ENCODE data around the gene IGF2R.

DNA sequence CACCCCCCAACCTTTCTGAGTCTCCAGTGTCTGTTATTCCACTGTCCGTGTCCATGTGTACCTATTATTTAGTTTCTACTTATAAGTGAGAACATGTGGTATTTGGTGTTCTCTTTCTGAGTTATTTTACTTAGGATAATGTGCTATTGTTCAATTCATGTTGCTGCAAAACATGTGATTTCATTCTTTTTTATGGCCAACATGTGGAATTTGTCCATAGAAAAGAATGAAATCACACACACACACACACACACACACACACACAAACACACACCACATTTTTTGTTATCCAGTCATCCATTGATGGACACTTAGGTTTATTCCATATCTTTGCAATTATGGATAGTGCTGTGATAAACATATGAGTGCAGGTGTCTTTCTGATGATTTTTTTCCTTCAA, 23.5 kb downstream of the IGF2R start:
- TF ChIP-seq RAD21 (CRISPR knock-in tag; IDR thresholded peaks at IDR 0.05) (no peak), CHD4 (IDR thresholded peaks at IDR 0.05; ENCODE audit: borderline replicate concordance, low read length) (no peak), CBX5 (CRISPR knock-in tag; IDR thresholded peaks at IDR 0.05; ENCODE audit: borderline replicate concordance) (no peak), NFATC3 (CRISPR knock-in tag; IDR thresholded peaks at IDR 0.05) (no peak), GABPB1 (CRISPR knock-in tag; IDR thresholded peaks at IDR 0.05) (no peak), NFIC (IDR thresholded peaks at IDR 0.05; ENCODE audit: low read length) (no peak), ZSCAN30 (CRISPR knock-in tag; IDR thresholded peaks at IDR 0.05) (no peak), CCAR2 (optimal IDR thresholded peaks at IDR 0.05; ENCODE audit: low read depth, low read length) (no peak), HDAC6 (IDR thresholded peaks at IDR 0.05; ENCODE audit: low read depth, low read length) (no peak), CTCF (CRISPR knock-in tag; IDR thresholded peaks at IDR 0.05) (no peak), SRSF9 (IDR thresholded peaks at IDR 0.05; ENCODE audit: borderline replicate concordance, insufficient read depth, low read depth, low read length, poor library complexity, severe bottlenecking) (no peak), ZNF773 (CRISPR knock-in tag; IDR thresholded peaks at IDR 0.05; ENCODE audit: borderline replicate concordance) (no peak)

All from HepG2 (cell line).